GM12873 (cell line): ENCODE results near the gene SACS.

ENCODE experiments used
- TF ChIP-seq, protein P1 (sequence below): IDR thresholded peaks from 2 replicates; pipeline ENCODE4 v1.5.1; 2012; ENCODE audit warnings: low read depth, mild to moderate bottlenecking, moderate library complexity, low read length, control low read depth; ENCODE audit not compliant: insufficient read depth; ENCODE audit errors: missing control alignments

SACS gene

GRCh38 chr13:23289917-23290357 is 143.6 kb downstream of the SACS start:
- TF ChIP-seq, protein P1, sequence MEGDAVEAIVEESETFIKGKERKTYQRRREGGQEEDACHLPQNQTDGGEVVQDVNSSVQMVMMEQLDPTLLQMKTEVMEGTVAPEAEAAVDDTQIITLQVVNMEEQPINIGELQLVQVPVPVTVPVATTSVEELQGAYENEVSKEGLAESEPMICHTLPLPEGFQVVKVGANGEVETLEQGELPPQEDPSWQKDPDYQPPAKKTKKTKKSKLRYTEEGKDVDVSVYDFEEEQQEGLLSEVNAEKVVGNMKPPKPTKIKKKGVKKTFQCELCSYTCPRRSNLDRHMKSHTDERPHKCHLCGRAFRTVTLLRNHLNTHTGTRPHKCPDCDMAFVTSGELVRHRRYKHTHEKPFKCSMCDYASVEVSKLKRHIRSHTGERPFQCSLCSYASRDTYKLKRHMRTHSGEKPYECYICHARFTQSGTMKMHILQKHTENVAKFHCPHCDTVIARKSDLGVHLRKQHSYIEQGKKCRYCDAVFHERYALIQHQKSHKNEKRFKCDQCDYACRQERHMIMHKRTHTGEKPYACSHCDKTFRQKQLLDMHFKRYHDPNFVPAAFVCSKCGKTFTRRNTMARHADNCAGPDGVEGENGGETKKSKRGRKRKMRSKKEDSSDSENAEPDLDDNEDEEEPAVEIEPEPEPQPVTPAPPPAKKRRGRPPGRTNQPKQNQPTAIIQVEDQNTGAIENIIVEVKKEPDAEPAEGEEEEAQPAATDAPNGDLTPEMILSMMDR = no peak

DNA sequence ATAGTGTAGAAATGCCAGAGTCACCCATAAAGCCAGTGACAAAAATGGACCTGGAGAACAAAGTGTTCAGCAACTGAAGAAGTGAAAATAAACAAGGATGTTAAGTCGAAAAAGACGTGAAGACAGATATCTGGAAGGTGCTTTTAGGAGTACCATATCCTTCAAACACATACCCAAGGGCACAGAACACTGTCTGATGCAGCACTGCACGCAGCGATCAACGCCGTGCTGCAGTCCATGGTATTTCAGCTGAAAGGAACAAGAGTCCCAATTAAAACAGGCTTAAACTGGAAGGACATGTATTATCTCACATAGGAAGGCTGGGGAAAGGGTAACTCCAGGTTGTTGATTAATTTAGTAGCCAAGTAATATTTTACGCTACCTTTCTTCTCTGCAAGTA is 144.5 kb downstream of the SACS start:
- TF ChIP-seq, protein P1 = no peak

DNA sequence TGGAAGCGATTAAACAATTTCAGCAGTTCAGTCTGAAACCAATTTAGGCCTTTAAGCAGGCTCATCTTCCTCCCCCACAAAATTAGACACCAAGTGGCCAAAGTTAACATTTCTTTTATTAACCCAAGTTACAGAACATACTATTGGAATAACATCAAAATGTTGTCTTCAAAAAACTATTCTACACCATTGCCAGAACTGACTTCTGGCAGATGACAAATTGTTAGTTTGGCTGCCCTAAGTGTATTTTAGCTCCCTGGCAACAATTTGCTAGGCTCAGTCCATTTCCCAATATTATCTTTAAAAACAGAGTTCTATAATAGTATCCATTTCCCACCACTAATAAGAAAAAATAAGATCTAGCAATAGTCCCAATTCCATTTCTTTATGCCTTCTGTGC is 144.9 kb downstream of the SACS start:
- TF ChIP-seq, protein P1 = no peak

DNA sequence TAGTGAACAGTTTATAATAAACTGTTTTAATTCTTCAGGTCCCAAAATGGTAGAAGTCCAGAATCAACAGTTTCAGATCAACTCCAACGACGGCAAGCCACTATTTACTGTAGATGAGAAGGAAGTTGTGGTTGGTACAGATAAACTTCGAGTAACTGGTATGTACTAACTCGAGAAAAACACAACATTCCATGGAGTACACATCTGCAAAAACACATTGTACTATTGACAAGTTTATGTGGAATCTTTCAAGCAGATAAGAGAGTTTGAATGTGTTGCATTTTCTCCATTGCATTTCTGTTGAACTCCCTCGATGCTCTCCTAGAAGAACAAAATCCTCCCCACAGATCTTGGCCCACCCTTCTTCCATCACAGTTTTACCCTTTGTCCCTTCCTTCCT is 154.2 kb downstream of the SACS start:
- TF ChIP-seq, protein P1 = no peak
